GM12891 (cell line): ENCODE results near the gene CSNK1A1L.

Experiments
- SPI1 ChIP-seq: IDR thresholded peaks from 2 replicates; pipeline ENCODE4 v1.6.1; 2011; ENCODE audit warnings: low read depth, low read length, control low read depth
- TAF1 ChIP-seq: IDR thresholded peaks from 2 replicates; pipeline ENCODE4 v1.6.1; 2011; ENCODE audit warnings: low read depth, low read length, control low read depth

- TF ChIP-seq SPI1 (no peak), TAF1 (no peak)
Measured at GRCh38 chr13:37059848-37060192, 45.6 kb downstream of the CSNK1A1L start.
